GM12892 (cell line): ENCODE measurements around the gene FSHR.

Source experiments
- POLR2A ChIP-seq: IDR thresholded peaks from 2 replicates; pipeline ENCODE4 v1.6.1; 2011; ENCODE audit warnings: low read depth, low read length, control low read depth
- POLR2AphosphoS5 ChIP-seq: IDR thresholded peaks from 2 replicates; pipeline ENCODE4 v1.6.1; 2011; ENCODE audit warnings: low read depth, low read length, control low read depth
- TAF1 ChIP-seq: IDR thresholded peaks from 2 replicates; pipeline ENCODE4 v1.6.1; 2011; ENCODE audit warnings: low read depth, mild to moderate bottlenecking, control low read depth, low read length, borderline replicate concordance

GRCh38 chr2:48933828-48934497, 220.4 kb downstream of the FSHR start:
- TF ChIP-seq POLR2A, result no peak
- TF ChIP-seq POLR2AphosphoS5, result no peak
- no peak for TF ChIP-seq TAF1
